Activated naive CD4-positive, alpha-beta T cell treated with anti-CD3 and anti-CD28 coated beads, Interleukin-2, amount 10 ng/mL, durations not matched to agents 7 days and 5 days (primary cell): Measurements from ENCODE around the gene TMEM101.
"Not testable (repeated sequence)": the region's sequence is repeated elsewhere in the genome, so short reads cannot be mapped to it uniquely, and the experiment has no call there.

Experiments
- CTCF ChIA-PET: fragments of 350-600 bp; sonication (Branson Sonifier 250); formaldehyde crosslinking; loops from one replicate; lab custom pipeline; 2021; ENCODE audit warnings: antibody characterized with exemption; lab: Charles Lee
- DNase-seq: peaks from one replicate; pipeline ENCODE4 v3.0.0-alpha.2; 2020
- H3K27ac Mint-ChIP-seq: one replicate; pipeline ENCODE4 v1.8.0; 2021; ENCODE audit warnings: mild to moderate bottlenecking, moderate library complexity, mixed read lengths
- H3K27me3 Mint-ChIP-seq: one replicate; pipeline ENCODE4 v1.8.0; 2021; ENCODE audit warnings: mild to moderate bottlenecking, mixed read lengths
- H3K36me3 Mint-ChIP-seq: one replicate; pipeline ENCODE4 v1.8.0; 2021; ENCODE audit warnings: mixed read lengths
- H3K4me1 Mint-ChIP-seq: one replicate; pipeline ENCODE4 v1.8.0; 2021; ENCODE audit warnings: mixed read lengths
- H3K4me3 Mint-ChIP-seq: one replicate; pipeline ENCODE4 v1.8.0; 2021; ENCODE audit warnings: mild to moderate bottlenecking, moderate library complexity, mixed read lengths
- H3K9me3 Mint-ChIP-seq: one replicate; pipeline ENCODE4 v1.8.0; 2021; ENCODE audit warnings: mixed read lengths

TMEM101 gene

DNA sequence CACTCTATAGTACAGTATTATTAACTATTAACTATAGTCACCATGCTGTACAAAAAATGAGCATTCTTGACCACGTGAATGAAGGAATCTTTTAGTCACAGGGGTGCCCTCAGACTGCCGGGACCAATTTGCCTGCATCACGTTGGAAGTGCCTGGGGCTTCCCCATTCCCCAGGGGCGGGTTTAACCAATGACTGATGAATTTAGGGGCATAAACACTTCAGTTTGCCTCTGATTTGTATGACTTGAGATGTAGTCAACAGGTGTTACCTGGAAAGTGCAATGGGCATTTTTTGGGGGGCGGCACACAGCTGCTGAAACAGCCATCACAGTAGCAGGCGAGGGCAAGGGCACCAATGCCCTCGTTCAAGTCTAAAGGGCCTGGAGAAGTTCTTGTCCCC lies 52.3 kb downstream of the TMEM101 start:
- CTCF ChIA-PET, result no interaction called here

DNA sequence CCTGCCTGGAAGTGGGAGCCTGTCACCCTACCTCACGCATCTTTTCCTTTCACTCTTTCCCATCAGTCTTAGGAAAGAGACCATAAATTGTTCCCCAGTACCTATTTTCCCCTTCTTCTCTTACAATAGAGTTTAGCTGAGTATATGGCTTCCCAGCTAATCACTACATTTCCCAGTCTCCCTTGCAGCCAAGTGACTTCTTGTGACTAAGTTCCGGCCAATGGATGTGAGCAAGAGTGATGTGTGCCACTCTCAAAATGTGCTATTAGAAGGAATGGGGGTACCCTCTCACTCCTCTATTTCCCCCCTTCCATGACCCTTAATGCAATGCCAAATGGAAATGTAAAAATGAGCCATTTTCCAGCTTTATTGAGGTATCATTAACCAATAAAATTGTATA lies 52.8 kb downstream of the TMEM101 start:
- H3K36me3 Mint-ChIP-seq, result no peaks in the 10 kb centered on the region
- H3K27ac Mint-ChIP-seq, result no peak overlapping the region
- H3K4me1 Mint-ChIP-seq, result no peaks in the 10 kb centered on the region
- no peaks in the 10 kb centered on the region for H3K9me3 Mint-ChIP-seq
- no peak for DNase-seq
- H3K4me3 Mint-ChIP-seq, result no peak overlapping the region
- H3K27me3 Mint-ChIP-seq, result peaks cover 28% of the 10 kb centered on the region
- CTCF ChIA-PET, result interaction anchor here (1.1 kb wide), 1 partner anchor 36 kb away, joined by 3 read pairs; no protein-coding TSS in a partner anchor

More for the DNA sequence above, 52.3 kb downstream of the TMEM101 start:
- no peak for DNase-seq
- H3K36me3 Mint-ChIP-seq, result no peaks in the 10 kb centered on the region
- no peaks in the 10 kb centered on the region for H3K4me1 Mint-ChIP-seq
- no peaks in the 10 kb centered on the region for H3K9me3 Mint-ChIP-seq
- no peak overlapping the region for H3K4me3 Mint-ChIP-seq
- peaks cover 29% of the 10 kb centered on the region for H3K27me3 Mint-ChIP-seq
- H3K27ac Mint-ChIP-seq, result no peak overlapping the region

DNA sequence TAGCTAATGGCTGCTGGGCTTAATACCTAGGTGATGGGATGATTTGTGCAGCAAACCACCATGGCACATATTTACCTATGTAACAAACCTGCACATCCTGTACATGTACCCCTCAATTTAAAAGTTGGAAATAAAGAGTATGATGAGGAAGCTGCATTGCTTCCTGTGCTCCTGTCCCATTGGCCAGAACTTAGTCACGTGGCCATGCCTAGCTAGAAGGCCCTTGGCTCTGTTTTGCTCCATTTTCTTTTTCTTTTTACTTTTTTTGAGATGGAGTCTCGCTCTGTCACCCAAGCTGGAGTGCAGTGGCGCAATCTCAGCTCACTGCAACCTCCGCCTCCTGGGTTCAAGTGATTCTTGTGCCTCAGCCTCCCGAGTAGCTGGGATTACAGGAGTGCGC lies 53.5 kb downstream of the TMEM101 start:
- DNase-seq, H3K36me3 Mint-ChIP-seq, H3K4me1 Mint-ChIP-seq, H3K9me3 Mint-ChIP-seq, H3K27ac Mint-ChIP-seq, H3K4me3 Mint-ChIP-seq: not testable (repeated sequence)
- peaks cover 32% of the 10 kb centered on the region for H3K27me3 Mint-ChIP-seq
- CTCF ChIA-PET, result interaction anchor here (1.1 kb wide), 1 partner anchor 37 kb away, joined by 3 read pairs; no protein-coding TSS in a partner anchor
